Measurements from ENCODE around the gene EPN3.
A peak's percentile ranks its signal among the peaks of the same experiment; 100 is the strongest.

EPN3 gene

DNA sequence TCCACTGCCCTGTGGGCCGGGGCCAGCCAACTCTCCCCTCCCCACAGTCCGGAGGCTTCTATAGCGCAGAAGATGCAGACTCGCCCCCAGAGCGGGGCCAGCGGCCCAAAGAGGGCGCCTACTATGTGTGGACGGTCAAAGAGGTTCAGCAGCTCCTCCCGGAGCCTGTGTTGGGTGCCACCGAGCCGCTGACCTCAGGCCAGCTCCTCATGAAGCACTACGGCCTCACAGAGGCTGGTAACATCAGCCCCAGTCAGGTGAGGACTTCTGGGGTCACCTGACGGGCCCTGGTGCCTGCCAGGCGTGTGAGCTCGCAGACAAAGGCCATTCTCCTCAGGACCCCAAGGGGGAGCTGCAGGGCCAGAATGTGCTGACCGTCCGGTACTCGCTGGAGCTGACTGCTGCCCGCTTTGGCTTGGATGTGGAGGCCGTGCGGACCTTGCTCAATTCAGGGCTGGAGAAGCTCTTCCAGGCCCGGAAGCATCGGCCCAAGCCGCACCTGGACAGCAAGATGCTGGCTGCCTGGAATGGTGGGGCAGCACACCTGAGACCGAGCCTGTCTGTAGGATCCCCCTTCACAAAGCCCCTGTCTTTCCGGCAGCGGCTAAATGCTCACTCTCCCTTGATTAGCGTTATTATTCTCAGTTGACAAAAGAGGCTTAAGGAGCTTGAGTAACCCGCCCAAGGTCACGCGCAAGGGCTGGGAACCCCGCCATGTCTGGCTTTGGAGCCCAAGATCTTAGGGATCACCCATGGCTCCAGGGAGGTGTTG is 18.3 kb downstream of the EPN3 start:
- DNase-seq, result peak; percentile 57

DNA sequence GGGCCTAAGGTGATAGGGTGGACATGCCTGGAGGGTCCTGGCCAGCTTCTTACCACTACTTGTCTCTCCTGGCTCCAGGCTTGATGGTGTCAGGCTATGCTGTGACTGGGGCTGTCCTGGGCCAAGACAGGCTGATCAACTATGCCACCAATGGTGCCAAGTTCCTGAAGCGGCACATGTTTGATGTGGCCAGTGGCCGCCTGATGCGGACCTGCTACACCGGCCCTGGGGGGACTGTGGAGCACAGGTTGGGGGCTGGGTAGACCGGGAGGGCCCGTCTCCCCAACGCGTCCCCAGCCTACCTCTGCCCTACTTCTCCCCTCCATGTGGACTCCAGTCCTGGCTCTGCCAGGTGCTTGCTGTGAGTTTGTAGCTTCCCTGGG is 18.9 kb downstream of the EPN3 start:
- DNase-seq, result no peak

DNA sequence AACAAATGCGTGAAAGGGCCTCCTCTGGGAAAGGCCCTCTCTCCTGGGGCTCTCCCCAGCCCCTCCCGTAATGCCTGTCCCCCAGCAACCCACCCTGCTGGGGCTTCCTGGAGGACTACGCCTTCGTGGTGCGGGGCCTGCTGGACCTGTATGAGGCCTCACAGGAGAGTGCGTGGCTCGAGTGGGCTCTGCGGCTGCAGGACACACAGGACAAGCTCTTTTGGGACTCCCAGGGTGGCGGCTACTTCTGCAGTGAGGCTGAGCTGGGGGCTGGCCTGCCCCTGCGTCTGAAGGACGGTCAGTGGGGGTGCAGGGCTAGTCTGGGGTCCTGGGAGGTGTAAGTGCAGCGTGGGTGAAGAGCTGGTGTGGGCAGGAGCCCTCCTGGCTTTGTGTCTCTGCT is 19.3 kb downstream of the EPN3 start:
- no peak for DNase-seq

DNA sequence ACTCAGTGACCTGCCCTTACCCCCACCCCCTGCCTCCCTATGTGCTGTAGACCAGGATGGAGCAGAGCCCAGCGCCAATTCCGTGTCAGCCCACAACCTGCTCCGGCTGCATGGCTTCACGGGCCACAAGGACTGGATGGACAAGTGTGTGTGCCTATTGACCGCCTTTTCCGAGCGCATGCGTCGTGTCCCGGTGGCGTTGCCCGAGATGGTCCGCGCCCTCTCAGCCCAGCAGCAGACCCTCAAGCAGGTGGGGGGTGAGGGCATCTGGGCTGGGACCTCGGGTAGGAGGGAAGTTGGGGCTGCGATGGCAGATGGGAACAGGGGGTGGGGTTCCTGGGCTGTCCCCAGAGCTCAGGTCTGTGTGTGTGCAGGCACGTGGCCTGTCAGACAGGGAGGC is 21.7 kb downstream of the EPN3 start:
- no peak for DNase-seq

DNA sequence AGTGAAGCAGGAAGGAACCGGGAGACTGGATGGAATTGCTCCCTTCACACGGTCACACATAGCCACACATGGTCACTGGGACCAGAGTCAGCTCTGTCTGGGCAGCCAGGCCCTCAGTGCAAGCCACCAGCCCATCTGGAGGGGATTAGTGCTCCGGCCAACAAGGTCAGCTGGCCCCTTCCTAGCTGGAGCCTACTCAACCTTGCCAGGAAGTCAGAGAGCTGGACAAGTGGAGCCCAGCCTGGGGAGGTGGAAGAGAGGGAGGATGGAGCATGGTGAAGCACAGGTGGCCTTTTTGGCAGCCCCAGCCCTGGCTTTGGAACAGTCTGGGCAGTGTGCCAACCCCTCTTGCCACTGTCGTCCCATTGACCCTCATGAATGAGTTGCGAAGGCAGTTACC is 24.3 kb downstream of the EPN3 start:
- peak; percentile 67 for DNase-seq

DNA sequence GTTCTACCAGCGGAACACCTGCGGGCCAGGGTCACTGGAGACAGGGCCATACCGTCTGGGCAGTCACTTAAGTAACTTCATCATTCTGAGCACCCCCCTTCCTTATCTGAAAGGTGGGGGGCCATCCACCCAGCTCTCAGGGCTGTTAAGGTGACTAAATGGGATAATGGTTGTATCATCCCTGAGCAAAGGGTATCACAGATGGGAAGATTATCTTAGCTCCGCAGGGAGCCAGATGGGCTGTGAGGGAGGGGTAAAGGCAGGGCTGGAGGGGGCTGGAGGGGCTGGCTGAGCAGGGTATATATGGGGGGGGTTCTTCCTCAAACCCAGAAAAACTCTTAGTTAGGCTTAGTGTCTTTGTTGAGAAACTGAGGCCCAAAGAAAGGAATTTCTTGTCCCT is 25.1 kb downstream of the EPN3 start:
- DNase-seq, result no peak

DNA sequence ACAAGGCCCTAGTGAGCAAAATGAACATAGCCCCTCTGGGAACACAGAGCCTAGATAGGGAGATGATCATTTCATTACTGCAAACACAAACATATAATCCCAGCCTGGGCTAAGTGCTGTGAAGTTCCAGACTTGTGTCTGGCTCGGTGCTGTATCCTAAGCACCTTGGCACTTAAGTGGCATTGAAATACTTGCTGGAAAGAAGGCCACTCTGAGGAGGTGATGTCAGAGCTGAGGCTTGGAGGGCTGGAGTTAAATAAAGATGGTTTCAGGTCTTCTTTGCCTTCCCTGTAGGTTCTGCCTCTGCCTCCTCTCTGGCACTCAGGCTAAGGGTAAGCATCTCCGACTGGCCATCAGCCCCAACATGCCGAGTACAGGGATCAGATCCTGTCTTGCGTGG is 25.6 kb downstream of the EPN3 start:
- no peak for DNase-seq

DNA sequence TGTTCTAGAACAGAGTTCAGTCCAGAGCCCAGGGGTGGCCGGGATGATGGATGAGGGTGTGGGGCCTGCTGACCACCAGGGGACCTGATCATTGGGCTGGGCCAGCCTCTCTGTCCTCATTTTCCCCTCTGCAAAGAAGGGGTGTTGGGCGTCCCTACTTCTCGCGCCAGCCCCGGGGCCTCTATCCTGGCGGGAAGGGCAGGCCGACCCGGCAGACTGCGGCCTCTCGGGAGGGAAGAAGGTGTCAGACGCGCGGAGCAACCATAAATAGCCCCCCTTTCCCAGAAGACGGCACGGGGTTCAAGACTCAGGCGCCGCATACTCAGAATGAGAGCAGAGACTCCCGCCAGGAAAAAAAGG is 26.0 kb downstream of the EPN3 start:
- DNase-seq, result no peak

DNA sequence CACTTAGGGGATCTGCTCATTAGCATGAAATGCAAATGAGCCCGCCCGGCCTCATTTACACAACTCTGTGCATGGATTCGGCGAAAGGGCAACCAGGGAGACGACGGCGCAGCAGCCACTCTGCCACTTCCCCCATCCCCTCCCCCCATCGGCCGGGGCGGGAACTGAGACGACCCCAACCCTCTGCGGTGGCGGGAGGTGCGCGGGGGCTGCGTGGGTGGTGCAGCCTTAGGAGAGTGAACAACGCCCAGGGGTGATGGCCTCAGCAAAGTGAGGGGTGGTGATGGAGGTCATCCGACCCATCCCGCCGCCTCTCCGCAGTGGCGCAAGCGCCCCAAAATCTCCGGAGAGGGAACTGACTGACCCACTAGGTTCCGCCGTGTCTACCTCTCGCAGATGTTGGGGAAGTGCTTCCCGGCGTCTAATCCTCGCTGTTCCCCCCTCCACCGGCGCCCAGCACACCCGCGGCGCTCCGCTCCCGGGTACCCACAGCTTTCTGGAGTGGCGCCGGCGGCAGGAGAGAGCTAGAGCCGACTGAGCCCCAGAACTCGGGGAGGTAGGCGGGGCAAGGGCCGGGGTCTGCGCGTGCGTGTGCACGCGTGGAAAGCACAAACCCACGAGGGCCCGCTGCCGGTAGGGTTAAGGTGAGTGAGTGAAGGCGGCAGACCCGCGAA is 26.5 kb downstream of the EPN3 start:
- no peak for DNase-seq

DNA sequence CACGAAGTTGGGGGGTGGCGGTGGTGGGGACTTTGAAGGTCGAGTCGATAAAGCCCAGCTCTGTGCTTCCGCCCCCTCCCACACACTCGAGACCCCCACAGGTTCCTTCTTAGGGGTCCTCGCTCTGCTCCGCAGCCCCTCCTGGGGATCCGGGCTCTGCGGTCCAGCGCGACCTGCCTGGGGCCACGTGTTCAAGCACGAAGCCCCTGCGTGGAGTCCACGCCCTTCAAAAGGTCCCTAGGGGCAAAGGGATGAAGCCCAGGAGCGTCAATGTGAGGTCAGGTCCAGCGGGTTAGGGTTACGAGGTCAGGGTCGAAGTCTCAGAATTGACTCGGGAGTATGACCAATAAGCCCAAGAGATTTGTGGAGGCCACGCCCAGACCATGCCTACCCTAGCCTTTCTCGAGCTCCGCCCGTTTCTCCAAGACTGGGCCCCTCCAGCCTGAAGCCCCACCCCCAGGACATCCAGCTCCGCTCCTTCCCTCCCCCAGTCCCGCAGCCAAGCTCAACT is 27.2 kb downstream of the EPN3 start:
- DNase-seq, result peak; percentile 34

DNA sequence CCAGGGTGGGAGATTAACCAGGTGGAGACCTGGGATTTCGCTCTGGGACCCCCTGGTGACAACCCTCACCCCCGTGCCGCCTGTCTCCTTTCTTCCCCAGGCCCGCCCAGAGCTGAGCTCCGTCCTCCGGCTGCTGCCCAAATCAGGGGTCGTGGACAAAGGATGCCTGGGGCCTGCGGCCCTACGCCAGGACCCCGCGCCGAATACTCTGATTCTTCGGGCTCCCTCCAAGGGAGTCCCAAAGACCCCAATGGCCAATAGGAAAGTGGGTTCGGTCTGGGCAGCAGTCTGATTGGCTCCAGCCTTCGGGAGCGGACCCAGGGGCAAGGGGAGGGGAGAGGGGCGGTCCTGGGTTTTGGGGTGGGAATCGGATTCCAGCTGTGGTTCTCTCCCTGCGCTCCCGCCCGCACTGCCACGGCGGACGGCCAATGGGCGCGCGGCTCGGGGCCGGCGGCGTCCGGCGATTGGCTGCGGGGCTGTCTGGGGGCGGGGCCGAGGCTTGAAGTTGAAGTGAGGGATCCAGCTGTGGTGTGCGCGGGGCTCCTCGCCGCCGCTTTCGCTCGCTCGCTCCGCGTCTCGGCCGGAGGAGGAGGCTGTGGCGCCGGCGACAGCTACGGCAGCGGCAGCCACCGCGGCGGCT is 27.8 kb downstream of the EPN3 start, which contains the start of gene CACNA1G:
CACNA1G (plus strand) TSS at position 531 of the 640 bp plus-strand sequence. CDS start 745 bp downstream, outside the sequence.
- DNase-seq, result peak; percentile 83

DNA sequence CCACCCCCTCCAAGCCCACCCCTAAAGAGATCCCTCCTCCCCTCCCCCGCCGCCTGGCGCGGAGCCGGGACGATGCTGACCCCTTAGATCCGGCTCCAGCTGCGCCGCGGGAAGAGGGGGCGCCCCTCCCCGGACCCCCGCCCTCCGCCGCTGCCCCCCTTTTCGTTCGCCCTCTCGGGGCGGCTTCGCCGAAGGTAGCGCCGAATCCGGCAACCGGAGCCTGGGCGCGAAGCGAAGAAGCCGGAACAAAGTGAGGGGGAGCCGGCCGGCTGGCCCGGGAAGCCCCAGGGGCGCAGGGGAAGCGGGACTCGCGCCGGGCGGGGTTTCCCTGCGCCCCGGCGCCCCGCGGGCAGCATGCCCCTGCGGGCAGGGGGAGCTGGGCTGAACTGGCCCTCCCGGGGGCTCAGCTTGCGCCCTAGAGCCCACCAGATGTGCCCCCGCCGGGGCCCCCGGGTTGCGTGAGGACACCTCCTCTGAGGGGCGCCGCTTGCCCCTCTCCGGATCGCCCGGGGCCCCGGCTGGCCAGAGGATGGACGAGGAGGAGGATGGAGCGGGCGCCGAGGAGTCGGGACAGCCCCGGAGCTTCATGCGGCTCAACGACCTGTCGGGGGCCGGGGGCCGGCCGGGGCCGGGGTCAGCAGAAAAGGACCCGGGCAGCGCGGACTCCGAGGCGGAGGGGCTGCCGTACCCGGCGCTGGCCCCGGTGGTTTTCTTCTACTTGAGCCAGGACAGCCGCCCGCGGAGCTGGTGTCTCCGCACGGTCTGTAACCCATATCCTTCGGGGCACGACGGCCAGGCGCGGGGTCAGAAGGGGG is 28.6 kb downstream of the EPN3 start:
- DNase-seq, result no peak

DNA sequence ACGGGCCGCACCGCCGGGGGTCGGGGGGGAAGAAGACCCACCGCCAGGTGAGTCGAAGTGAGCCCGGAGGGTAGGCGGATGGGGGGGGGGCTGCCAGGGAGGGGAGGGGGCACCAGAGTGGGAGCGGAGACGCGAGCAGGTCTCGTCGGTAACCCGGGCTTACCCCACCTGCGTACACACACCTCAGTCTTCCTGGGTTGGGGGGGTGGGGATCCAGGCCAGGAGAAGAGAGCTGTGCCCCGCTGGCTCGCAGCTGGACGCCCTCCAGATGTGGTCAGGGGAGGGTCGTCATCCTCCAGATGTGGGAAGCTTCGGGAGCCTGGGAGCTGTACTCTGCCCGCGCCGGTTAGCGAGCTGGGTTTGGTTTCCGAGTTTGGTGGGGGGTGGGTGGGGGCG is 29.2 kb downstream of the EPN3 start:
- no peak for DNase-seq

DNA sequence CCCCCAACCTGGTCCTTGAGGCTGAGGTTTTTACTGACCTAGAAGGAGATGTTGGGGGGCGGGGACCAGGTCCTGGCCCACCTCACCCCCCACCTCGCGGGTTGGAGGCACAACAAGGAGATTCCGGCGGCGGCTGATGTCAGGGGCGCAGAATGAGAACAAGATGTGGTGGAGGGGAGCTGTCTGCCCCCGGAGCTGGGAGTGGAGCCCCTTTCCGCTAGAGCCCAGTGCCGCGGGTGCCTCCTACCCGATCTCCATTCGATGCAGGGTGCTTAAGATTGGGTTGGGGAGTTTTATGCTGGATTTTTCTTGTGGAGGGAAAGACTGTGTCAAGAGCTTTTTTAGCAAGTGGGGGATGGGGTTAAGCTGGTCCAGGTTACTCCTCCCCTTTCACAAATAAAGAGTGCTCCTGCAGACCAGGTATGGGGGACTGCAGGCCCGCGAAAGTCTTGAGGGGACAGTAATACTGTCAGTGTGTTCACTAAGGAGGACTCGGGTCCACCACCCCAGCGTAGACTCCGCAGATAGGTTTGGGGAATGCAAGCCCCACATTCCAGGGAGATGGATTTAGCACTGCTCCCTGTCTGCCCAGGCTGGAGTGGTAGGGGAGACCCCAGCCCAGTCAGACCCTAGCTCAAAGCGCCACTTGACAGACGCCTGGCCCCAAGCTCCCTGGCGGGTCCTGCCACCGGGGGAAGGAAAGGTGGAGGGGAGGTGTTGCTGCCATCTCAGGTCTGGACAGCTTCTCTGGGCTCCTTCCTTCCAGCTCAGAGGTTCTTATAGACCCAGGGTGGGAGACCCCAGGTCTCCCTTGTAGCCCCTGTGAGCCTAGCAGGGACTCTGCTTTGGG is 29.9 kb downstream of the EPN3 start:
- no peak for DNase-seq

DNA sequence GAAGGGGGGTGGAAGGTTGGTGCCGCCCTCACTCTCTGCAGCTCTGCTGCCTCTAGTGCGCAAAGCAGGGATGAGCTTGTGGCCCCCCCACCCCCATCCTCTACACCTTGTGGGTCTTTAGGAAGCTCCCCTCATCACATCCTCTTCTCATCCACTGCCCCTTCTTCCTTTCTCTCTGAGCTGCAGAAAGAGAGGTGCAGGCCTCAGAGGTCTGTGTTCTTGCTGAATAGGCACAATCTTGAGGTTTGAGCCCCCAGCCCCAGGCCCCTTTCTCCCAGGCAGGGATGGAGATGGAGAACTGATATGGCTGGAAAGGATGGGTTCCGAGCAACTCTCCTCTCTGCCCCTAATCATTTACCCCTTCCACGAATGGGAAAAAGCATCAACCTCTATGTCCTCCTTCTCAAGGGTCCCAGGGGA is 30.6 kb downstream of the EPN3 start:
- no peak for DNase-seq

DNA sequence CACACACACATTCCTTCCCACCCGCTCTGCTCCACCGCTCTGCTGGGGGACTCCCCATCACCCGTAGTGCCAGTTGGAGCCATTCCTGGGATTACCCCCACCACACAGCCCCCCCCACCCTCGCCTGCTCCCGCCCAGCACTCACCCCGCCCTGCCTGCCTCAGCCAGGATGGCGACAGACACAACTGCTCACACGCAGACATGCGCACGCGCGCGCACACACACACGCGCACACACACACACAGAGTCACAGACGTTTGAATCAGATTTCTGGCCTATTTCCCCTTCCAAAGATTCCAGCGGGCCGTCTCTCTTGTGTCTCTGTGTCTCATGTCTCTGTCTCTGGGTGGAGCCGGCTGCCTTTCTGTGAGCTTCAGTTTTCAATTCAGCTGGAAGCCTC is 32.4 kb downstream of the EPN3 start:
- DNase-seq, result no peak

DNA sequence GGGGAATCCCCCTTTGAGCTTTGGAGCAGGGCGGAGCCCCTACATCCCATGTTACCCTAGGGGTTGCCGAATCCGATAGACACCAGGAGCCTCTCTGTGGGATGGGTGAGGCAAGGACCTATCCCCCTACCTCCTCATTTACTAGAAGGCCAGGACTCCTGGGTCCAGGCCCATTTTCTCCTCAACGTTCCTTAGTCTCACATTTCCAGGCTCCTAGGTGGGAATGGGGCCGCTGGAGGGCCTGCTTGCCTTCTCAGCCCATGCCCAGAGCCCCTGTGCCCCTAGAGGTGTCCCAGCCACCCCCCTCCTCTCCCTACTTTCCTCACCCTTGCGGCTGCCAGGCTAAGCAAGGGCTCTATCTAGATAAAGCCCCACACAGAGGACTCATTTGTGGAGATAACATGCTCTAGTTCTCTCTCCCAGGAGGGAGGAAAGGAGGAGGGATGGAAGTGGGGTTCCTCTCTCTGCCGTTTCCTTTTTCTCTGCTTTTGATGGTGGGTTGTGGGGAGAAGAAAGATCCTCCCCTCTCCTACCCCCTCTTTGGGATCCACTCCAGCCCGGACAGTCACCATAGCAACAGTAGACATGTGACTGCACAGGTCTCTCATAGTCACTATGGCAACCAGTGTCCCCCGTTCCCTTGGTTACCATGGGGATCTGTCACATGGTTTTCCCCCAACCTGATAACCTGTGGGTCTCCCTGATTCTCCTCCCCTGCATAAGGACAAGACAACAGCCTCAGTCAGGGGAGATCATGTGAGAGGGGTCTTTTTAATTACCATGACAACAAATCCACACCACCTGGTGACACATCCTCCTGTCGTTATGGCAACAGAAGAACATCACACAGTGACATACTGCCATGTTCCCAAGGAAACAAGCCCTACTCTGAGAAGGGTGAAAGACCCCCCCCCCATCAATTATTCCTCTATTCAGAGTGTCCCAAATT is 33.1 kb downstream of the EPN3 start:
- DNase-seq, result peak; percentile 28

DNA sequence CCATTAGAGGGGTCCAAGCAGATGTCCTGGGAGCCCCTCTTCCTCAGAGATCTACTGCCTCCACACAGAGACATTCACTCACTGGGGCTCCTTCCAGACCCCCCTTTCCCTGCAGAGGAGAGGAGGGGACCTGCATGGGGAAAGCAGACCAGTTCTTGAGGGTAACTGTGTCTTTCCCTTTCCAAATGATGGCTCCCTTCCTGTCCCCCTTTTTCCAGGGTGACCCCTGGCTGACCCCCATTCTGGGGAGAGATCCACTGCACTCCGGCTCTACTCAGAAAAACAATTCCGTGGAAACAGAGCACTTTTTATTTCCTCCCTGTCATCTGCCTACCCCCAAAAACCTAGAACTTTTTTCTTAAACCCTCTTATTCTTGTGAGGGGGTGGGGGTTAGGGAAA is 34.4 kb downstream of the EPN3 start:
- DNase-seq, result no peak

DNA sequence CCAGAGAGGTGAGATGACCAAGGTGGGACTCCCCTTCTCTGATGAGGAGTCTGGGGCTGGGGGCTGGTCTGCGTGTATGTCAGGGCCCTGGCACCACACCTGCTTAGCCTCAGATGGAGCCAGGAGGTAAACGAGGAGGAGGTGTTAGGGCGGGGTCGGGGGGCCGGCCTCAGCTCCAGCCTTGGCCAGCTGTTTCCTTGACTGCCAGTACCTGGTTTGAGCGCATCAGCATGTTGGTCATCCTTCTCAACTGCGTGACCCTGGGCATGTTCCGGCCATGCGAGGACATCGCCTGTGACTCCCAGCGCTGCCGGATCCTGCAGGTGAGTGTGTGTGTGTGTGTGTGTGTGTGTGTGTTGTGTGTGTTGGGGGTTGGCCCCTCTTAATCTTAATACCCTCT is 36.1 kb downstream of the EPN3 start:
- DNase-seq, result no peak

DNA sequence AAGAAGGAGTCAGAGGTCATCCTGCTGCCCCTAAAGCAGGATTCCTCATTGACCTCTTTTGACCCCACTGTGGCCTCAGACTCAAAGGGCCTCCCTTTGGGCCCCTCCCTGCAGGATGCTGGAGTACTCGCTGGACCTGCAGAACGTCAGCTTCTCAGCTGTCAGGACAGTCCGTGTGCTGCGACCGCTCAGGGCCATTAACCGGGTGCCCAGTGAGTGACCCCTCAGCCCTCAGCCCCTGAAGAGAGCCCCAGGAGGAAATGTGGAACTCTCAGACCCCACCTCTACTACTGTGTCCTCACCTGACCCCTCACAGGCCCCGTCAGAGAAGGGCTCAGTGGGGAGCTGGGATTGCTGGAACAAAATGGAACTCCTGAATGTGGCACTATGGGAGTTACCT is 37.1 kb downstream of the EPN3 start:
- no peak for DNase-seq

DNA sequence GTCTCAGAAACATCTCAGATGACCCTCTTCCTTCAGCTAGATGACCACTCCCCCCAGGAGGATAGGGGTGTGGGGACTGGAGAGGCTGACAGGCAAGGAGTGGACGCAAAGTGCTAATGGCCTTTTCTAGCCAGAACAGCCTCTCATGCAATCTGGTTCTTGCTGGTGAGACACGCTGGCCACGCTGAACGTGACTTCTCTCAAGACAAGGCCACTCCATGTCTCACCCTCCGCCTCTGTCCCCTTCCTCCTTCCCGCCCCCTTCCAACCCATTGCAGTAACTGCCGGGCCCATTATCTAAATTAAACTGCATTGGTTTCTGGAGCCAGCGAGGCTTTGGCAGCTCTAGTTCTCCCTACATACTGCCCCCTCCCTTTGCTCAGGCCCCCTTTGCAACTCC is 37.5 kb downstream of the EPN3 start:
- DNase-seq, result no peak

All from NCI-H345 (cell line).